Nephron (organoid): ENCODE data around the gene TEX55.

ENCODE experiments used
- H3K27ac Mint-ChIP-seq, 3 experiments: 2 replicates each; pipeline ENCODE4 v1.8.0; 2020; ENCODE audit warnings: mixed read lengths in 3 of 3, mild to moderate bottlenecking in 2 of 3, moderate library complexity in 1 of 3
- H3K27me3 Mint-ChIP-seq: 2 replicates; pipeline ENCODE4 v1.8.0; 2021; ENCODE audit warnings: low read depth, mild to moderate bottlenecking, moderate library complexity, mixed read lengths
- H3K36me3 Mint-ChIP-seq: 2 replicates; pipeline ENCODE4 v1.8.0; 2020; ENCODE audit warnings: low read depth, mixed read lengths
- H3K4me1 Mint-ChIP-seq: 2 replicates; pipeline ENCODE4 v1.8.0; 2020; ENCODE audit warnings: mixed read lengths
- H3K4me3 Mint-ChIP-seq, 3 experiments: 2 replicates each; pipeline ENCODE4 v1.8.0; 2020; ENCODE audit warnings: mild to moderate bottlenecking in 3 of 3, mixed read lengths in 3 of 3, moderate library complexity in 2 of 3
- H3K9me3 Mint-ChIP-seq: 2 replicates; pipeline ENCODE4 v1.8.0; 2020; ENCODE audit warnings: mixed read lengths
- TF ChIP-seq, protein P1 (sequence below), 3 experiments: fragments of 200-600 bp; sonication (generic); IDR thresholded peaks; one replicate each; pipeline ENCODE4 v1.5.0; 2021; ENCODE audit warnings: antibody characterized with exemption in 3 of 3; ENCODE audit not compliant: unreplicated experiment in 3 of 3

The TEX55 gene

DNA sequence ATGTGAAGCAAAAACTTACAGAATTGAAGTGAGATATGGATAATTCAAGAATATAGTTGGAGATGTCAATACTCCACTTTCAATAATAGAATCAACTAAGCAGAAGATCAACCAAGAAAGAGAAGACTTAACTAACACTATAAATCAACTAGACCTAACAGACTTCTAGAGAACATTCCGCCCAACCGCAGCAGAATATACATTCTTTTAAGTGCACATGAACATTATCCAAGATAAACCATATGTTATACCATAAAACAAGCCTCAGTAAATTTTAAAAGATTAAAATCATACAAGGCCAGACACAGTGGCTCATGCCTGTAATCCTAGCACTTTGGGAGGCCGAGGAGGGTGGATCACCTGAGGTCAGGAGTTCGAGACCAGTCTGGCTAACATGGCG is 5.5 kb upstream of the TEX55 start:
- Mint-ChIP-seq H3K27ac (no peak overlapping the region), H3K9me3 (peaks cover 8% of the 10 kb centered on the region), H3K4me3 (no peak overlapping the region), H3K4me1 (no peaks in the 10 kb centered on the region), H3K27me3 (no peaks in the 10 kb centered on the region), H3K36me3 (no peaks in the 10 kb centered on the region)
- TF ChIP-seq, protein P1, sequence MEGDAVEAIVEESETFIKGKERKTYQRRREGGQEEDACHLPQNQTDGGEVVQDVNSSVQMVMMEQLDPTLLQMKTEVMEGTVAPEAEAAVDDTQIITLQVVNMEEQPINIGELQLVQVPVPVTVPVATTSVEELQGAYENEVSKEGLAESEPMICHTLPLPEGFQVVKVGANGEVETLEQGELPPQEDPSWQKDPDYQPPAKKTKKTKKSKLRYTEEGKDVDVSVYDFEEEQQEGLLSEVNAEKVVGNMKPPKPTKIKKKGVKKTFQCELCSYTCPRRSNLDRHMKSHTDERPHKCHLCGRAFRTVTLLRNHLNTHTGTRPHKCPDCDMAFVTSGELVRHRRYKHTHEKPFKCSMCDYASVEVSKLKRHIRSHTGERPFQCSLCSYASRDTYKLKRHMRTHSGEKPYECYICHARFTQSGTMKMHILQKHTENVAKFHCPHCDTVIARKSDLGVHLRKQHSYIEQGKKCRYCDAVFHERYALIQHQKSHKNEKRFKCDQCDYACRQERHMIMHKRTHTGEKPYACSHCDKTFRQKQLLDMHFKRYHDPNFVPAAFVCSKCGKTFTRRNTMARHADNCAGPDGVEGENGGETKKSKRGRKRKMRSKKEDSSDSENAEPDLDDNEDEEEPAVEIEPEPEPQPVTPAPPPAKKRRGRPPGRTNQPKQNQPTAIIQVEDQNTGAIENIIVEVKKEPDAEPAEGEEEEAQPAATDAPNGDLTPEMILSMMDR (IDR thresholded peaks at IDR 0.05; ENCODE audit: unreplicated experiment in 3 of 3): no peak

DNA sequence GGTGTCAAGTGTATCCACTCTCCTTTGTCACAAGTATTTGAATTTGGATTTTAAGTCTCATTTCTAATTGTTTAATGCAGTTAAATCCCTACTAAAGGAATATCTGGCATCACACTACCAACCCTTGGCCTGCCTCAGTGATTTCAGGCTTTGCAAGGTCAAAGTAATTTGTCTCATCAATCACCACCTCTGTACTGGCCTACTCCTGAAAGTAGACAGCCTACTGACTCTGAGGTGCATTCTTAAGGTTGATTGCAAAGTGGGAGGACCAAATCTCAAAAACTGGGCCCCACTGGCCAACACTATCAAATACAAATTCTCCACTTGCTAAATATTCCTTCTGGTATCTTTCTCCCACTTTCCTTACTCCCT is 851 bp upstream of the TEX55 start:
- H3K9me3 Mint-ChIP-seq: no peaks in the 10 kb centered on the region
- no peak overlapping the region for H3K27ac Mint-ChIP-seq
- no peaks in the 10 kb centered on the region for H3K4me1 Mint-ChIP-seq
- TF ChIP-seq, protein P1 (IDR thresholded peaks at IDR 0.05; ENCODE audit: unreplicated experiment in 3 of 3): no peak
- no peak overlapping the region for H3K4me3 Mint-ChIP-seq
- no peaks in the 10 kb centered on the region for H3K27me3 Mint-ChIP-seq
- no peaks in the 10 kb centered on the region for H3K36me3 Mint-ChIP-seq

DNA sequence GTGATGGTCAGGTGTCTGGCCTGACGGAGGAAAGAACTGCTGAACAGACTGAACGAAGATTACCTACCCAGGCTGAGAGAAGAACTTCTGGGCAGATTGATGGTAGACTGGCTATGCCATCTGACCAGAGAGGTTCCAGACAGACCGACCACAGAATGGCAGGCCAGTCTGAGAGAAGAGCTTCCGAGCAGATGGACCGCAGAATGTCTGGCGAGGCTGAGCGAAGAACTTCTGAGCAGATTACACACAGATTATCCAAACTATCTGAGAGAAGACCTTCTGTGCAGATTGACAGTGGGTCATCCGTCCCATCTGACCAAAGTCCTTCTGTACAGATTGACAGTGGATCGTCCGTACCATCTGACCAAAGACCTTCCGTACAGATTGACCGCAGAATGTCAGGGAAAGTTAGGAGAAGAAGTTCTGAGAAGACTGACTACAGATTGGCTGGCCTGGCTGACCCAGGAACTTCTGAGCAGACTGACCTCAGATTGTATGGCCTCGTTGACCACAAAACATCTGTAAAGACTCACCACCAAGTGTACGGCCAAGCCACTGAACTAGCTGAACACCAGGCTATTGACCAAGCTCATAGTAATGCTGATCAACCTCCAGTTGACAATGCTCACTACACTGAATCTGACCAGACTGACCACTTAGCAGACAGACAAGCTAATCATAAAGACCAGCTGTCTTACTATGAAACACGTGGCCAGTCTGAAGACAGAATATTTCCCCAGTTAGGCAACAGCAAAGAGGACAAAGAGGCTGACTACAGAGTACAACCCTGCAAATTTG is 812 bp downstream of the TEX55 start:
- H3K27me3 Mint-ChIP-seq: no peaks in the 10 kb centered on the region

DNA sequence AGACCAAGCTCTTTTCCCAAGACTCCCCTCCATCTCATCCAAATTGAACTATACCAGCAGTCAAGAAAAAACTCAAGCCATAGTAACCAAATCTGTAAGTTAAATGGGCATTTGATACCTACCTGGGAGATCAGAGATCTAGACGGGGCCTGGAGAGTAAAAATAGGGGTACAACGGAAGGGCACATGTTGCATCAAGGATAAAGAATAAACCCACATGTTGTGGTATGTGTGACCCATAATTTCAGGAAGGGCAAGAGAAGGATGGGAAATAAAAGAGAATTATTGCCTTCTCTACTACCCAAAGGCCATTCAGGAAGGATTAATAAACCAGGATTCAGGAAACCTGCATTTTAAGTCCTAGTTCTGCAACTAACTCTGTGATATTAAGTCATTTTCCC is 1.5 kb downstream of the TEX55 start:
- no peaks in the 10 kb centered on the region for H3K36me3 Mint-ChIP-seq
- H3K27me3 Mint-ChIP-seq: no peaks in the 10 kb centered on the region
- no peak overlapping the region for H3K4me3 Mint-ChIP-seq
- H3K9me3 Mint-ChIP-seq: peaks cover 2% of the 10 kb centered on the region
- no peak overlapping the region for H3K27ac Mint-ChIP-seq
- TF ChIP-seq, protein P1 (IDR thresholded peaks at IDR 0.05; ENCODE audit: unreplicated experiment in 3 of 3): no peak
- no peaks in the 10 kb centered on the region for H3K4me1 Mint-ChIP-seq

More for the DNA sequence above, 812 bp downstream of the TEX55 start:
- no peaks in the 10 kb centered on the region for H3K36me3 Mint-ChIP-seq
- no peak overlapping the region for H3K4me3 Mint-ChIP-seq
- no peaks in the 10 kb centered on the region for H3K9me3 Mint-ChIP-seq
- no peaks in the 10 kb centered on the region for H3K4me1 Mint-ChIP-seq
- no peak overlapping the region for H3K27ac Mint-ChIP-seq
- TF ChIP-seq, protein P1 (IDR thresholded peaks at IDR 0.05; ENCODE audit: unreplicated experiment in 3 of 3): no peak

DNA sequence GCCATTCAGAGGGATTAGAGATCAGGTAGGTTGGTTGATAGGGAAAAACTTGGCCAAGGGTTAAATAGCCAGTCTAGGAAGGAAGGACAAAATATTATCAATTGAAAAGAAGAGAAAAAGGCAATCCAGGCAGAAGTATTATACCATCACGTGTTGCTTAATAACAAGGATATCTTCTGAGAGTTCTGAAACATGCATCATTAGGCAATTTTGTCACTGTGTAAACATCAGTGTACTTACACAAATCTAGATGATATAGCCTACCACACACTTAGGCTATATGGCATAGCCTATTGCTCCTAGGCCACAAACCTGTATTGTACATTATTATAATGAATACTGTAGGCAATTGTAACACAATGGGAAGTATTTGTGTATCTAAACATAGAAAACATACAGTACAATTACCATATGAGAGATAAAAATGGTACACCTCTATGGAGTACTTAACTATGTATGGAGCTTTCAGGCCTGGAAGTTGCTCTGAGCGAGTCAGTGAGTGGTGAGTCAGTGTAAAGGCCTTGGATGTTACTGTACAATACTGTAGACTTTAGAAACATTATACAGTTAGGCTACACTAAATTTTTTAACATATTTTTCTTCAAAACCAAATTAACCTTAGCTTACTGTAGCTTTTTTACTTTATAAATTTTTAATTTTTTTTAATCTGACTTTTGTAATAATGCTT is 2.7 kb downstream of the TEX55 start:
- Mint-ChIP-seq H3K36me3 (no peaks in the 10 kb centered on the region), H3K9me3 (peaks cover 11% of the 10 kb centered on the region), H3K4me1 (no peaks in the 10 kb centered on the region), H3K27me3 (no peaks in the 10 kb centered on the region), H3K4me3 (no peak overlapping the region), H3K27ac (no peak overlapping the region)
- TF ChIP-seq, protein P1 (IDR thresholded peaks at IDR 0.05; ENCODE audit: unreplicated experiment in 3 of 3): no peak
